A673 (cell line): ENCODE data around the gene IL10.

Source experiments
- EZH2 ChIP-seq: fragments of 200-600 bp; sonication (generic); IDR thresholded peaks from 2 replicates; pipeline ENCODE4 v1.6.1; 2017; ENCODE audit warnings: borderline replicate concordance, low read depth, mild to moderate bottlenecking, mixed read lengths, antibody characterized with exemption, low read length; ENCODE audit not compliant: poor library complexity, severe bottlenecking
- TF ChIP-seq, protein P1 (sequence below): fragments of 300-800, 200-600 bp; sonication (generic); conservative IDR thresholded peaks from 2 replicates; pipeline ENCODE4 v1.5.1; 2017; ENCODE audit warnings: low read depth, mild to moderate bottlenecking, antibody characterized with exemption, low read length, moderate library complexity, mixed read lengths

DNA sequence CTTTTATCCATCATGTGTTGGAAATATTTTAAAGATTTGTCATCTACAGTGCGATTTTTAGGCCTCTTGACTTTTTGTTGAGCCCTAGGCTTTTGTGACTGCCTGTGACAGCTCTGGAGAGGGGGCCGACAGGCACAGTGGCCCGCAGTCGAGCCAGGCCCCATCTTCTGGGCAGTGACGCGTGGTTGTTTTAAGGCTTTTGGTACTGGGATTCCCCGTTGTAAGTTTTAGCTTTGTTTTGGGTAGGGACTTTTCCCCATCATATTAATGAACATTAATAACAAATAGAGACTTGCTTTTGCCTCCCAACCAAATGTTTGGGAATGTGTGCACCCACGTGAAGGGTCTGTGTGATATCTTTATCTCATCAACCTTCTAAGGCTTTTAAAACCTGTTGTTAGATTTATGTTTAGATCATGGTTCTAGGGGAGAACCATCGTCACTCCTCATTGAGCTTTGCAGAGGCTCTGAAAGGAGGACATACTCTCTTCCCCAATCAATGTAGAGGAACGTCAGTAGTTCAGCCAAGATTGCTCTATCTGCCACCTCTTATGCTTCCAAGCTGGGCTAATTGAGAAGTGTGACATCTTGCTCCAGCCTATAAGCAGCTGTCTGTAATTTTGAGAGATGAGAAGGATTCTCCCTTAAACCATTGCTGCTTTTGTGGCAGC lies 53.0 kb downstream of the IL10 start:
- TF ChIP-seq EZH2, result no peak
- TF ChIP-seq, protein P1, sequence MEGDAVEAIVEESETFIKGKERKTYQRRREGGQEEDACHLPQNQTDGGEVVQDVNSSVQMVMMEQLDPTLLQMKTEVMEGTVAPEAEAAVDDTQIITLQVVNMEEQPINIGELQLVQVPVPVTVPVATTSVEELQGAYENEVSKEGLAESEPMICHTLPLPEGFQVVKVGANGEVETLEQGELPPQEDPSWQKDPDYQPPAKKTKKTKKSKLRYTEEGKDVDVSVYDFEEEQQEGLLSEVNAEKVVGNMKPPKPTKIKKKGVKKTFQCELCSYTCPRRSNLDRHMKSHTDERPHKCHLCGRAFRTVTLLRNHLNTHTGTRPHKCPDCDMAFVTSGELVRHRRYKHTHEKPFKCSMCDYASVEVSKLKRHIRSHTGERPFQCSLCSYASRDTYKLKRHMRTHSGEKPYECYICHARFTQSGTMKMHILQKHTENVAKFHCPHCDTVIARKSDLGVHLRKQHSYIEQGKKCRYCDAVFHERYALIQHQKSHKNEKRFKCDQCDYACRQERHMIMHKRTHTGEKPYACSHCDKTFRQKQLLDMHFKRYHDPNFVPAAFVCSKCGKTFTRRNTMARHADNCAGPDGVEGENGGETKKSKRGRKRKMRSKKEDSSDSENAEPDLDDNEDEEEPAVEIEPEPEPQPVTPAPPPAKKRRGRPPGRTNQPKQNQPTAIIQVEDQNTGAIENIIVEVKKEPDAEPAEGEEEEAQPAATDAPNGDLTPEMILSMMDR, result no peak
